Activated CD8-positive, alpha-beta memory T cell treated with anti-CD3 and anti-CD28 coated beads, Interleukin-2, amount 50 U/mL, for 4 hours (primary cell): ENCODE data around the gene CUTA.

ENCODE experiments used
- DNase-seq: peaks from one replicate; pipeline ENCODE4 v3.0.0-alpha.2; 2020

CUTA gene

GRCh38 chr6:33420491-33421343, 2.8 kb upstream of the CUTA start:
- DNase-seq = no peak

GRCh38 chr6:33419580-33420490, 1.9 kb upstream of the CUTA start, which contains the start of gene SYNGAP1:
Gene SYNGAP1 (plus strand): TSS chr6:33420065. CDS start chr6:33420265, 200 bp downstream.
- peak; percentile 55 for DNase-seq

- no peak for DNase-seq
Measured at GRCh38 chr6:33418690-33419291, 884 bp upstream of the CUTA start.

GRCh38 chr6:33417128-33417902, 592 bp downstream of the CUTA start:
- no peak for DNase-seq

GRCh38 chr6:33416386-33417127, 1.4 kb downstream of the CUTA start:
- DNase-seq = no peak

GRCh38 chr6:33415831-33416230, 2.1 kb downstream of the CUTA start:
- no peak for DNase-seq

GRCh38 chr6:33414592-33415271, 3.2 kb downstream of the CUTA start:
- DNase-seq = no peak

- no peak for DNase-seq
Measured at GRCh38 chr6:33413241-33414120, 4.4 kb downstream of the CUTA start.

- DNase-seq = no peak
Measured at GRCh38 chr6:33412140-33413009, 5.5 kb downstream of the CUTA start.

- no peak for DNase-seq
Measured at GRCh38 chr6:33411632-33412005, 6.3 kb downstream of the CUTA start.

GRCh38 chr6:33410711-33411631, 6.9 kb downstream of the CUTA start, which contains the start of gene PHF1:
Gene PHF1 (plus strand): TSS chr6:33411014. CDS start chr6:33412264, 1,250 bp downstream.
- DNase-seq = peak; percentile 80

GRCh38 chr6:33410050-33410710, 7.7 kb downstream of the CUTA start:
- peak; percentile 96 for DNase-seq

- DNase-seq = no peak
Measured at GRCh38 chr6:33407132-33407718, 10.7 kb downstream of the CUTA start.

GRCh38 chr6:33406126-33406525, 11.8 kb downstream of the CUTA start:
- no peak for DNase-seq

- no peak for DNase-seq
Measured at GRCh38 chr6:33405386-33405940, 12.4 kb downstream of the CUTA start.

- DNase-seq = no peak
Measured at GRCh38 chr6:33404884-33405283, 13.0 kb downstream of the CUTA start.
